Lung (tissue), 12 donors: ENCODE measurements around the gene VCAN. TPM values are rescaled to one million over a fixed set of nuclear protein-coding genes. Genes with fewer than 3 reads are reported as not detected.

ENCODE experiments used
- ATAC-seq: fragments of 200-7000 bp; cut with Tn5 transposase; one replicate; pipeline ENCODE4 v1.9.1; 2020; ENCODE audit warnings: moderate number of reproducible peaks; ENCODE audit not compliant: insufficient read depth, low FRiP score
- DNase-seq, 3 donors: peaks; one replicate each; pipeline ENCODE4 v3.0.0-alpha.2; 2013 to 2017
- H3K27ac ChIP-seq, 2 donors: one replicate each; pipeline ENCODE4 v1.5.1; 2013; ENCODE audit warnings: mild to moderate bottlenecking in 2 of 2, moderate library complexity in 2 of 2, control low read depth in 1 of 2, inconsistent platforms in 1 of 2, low read depth in 1 of 2, low read length in 1 of 2
- H3K27me3 ChIP-seq, 3 donors: one replicate each; pipeline ENCODE4 v1.5.1; 2013; ENCODE audit warnings: low read length in 2 of 3; ENCODE audit not compliant: control insufficient read depth in 3 of 3, insufficient read depth in 3 of 3
- H3K36me3 ChIP-seq, 4 donors: one replicate each; pipeline ENCODE4 v1.5.1; 2013; ENCODE audit warnings: low read length in 4 of 4, mild to moderate bottlenecking in 1 of 4, moderate library complexity in 1 of 4; ENCODE audit not compliant: control insufficient read depth in 4 of 4, insufficient read depth in 4 of 4
- H3K4me1 ChIP-seq, 5 donors: one replicate each; pipeline ENCODE4 v1.5.1; 2013; ENCODE audit warnings: low read length in 5 of 5, mild to moderate bottlenecking in 2 of 5, moderate library complexity in 1 of 5; ENCODE audit not compliant: control insufficient read depth in 5 of 5, insufficient read depth in 5 of 5
- H3K4me3 ChIP-seq: one replicate; pipeline ENCODE4 v1.5.1; 2013; ENCODE audit warnings: mild to moderate bottlenecking, control low read depth, moderate library complexity
- H3K9ac ChIP-seq, 2 donors: one replicate each; pipeline ENCODE4 v1.5.1; 2013; ENCODE audit warnings: low read length in 2 of 2, control low read depth in 1 of 2; ENCODE audit not compliant: insufficient read depth in 1 of 2
- H3K9me3 ChIP-seq, 4 donors: one replicate each; pipeline ENCODE4 v1.5.1; 2013; ENCODE audit warnings: low read length in 3 of 4, mild to moderate bottlenecking in 1 of 4, moderate library complexity in 1 of 4; ENCODE audit not compliant: control insufficient read depth in 4 of 4, insufficient read depth in 3 of 4
- CTCF ChIP-seq: IDR thresholded peaks from 2 replicates; pipeline ENCODE4 v1.5.1; 2012; ENCODE audit warnings: mild to moderate bottlenecking; ENCODE audit errors: control extremely low read depth, extremely low read depth
- WGBS, 2 donors: extraction: QIAGEN DNeasy Blood & Tissue Kit; methylation state at CpG; one replicate each; pipeline ENCODE4 v1.1.7; 2013; 5-methylcytosine and 5-hydroxymethylcytosine counted together
- polyA plus RNA-seq, 2 donors: library from polyadenylated mRNA; stranded (reverse); fragments of 200-250 nt; gene quantifications; one replicate each; pipeline ENCODE4 v1.2.1, GENCODE V29; 2013
- total RNA-seq, 2 donors: library from RNA; depleted of rRNA in 1 of 2; stranded (reverse); fragments of >200 nt in 1 of 2; gene quantifications; one replicate each; pipeline ENCODE4 v1.2.1, GENCODE V29; 2014 to 2021
- donor health status: control.
- donor health status: control.
- donor health status: Bipolar disorder and iron deficiency.
- donor health status: healthy.
- donor health status: DM: yes; HTN: yes; CAD: no.

The VCAN gene
- total and polyA plus RNA-seq, 4 donors: 11.6 to 276 (median 156) TPM

GRCh38 chr5:83446253-83446947 is 25.1 kb upstream of the VCAN start:
- no peaks in the 10 kb centered on the region for H3K9me3 ChIP-seq
- no peaks in the 10 kb centered on the region for H3K36me3 ChIP-seq
- no peak for ATAC-seq
- H3K9ac ChIP-seq: no peak overlapping the region
- DNase-seq: no peak
- H3K4me1 ChIP-seq: peaks cover 0 to 1% (median 0%) of the 10 kb centered on the region in 5 donors
- TF ChIP-seq CTCF: no peak
- no peaks in the 10 kb centered on the region for H3K27me3 ChIP-seq
- WGBS, 2 donors: 86 to 90% methylated on average over 4 of the region's 4 CpGs
- no peak overlapping the region for H3K27ac ChIP-seq
- H3K4me3 ChIP-seq: no peak overlapping the region

- no peak overlapping the region for H3K27ac ChIP-seq
- WGBS, 2 donors: 82 to 96% methylated on average over 1 of the region's 1 CpG
- H3K9ac ChIP-seq: no peak overlapping the region
- no peaks in the 10 kb centered on the region for H3K27me3 ChIP-seq
- H3K9me3 ChIP-seq: peaks cover 0 to 4% (median 0%) of the 10 kb centered on the region in 4 donors
- peaks cover 0 to 6% (median 1%) of the 10 kb centered on the region in 5 donors for H3K4me1 ChIP-seq
- no peak for TF ChIP-seq CTCF
- no peaks in the 10 kb centered on the region for H3K36me3 ChIP-seq
- no peak for ATAC-seq
- no peak for DNase-seq
- no peak overlapping the region for H3K4me3 ChIP-seq
These were observed 24.0 kb upstream of the VCAN start for GRCh38 chr5:83447533-83447932.

- ATAC-seq (no peak), DNase-seq (no peak)
- H3K4me1 ChIP-seq: peaks cover 0 to 6% (median 3%) of the 10 kb centered on the region in 5 donors
These were observed 21.2 kb upstream of the VCAN start for GRCh38 chr5:83450183-83450966.

More at GRCh38 chr5:83450183-83450966, 21.2 kb upstream of the VCAN start:
- WGBS, 2 donors: 54 to 58% methylated on average over 4 of the region's 4 CpGs
- no peak overlapping the region for H3K4me3 ChIP-seq
- H3K9ac ChIP-seq: no peak overlapping the region
- no peak for TF ChIP-seq CTCF
- no peaks in the 10 kb centered on the region for H3K27me3 ChIP-seq
- H3K36me3 ChIP-seq: no peaks in the 10 kb centered on the region
- H3K9me3 ChIP-seq: peaks cover 0 to 8% (median 1%) of the 10 kb centered on the region in 4 donors
- H3K27ac ChIP-seq: no peak overlapping the region
